Stimulated activated CD8-positive, alpha-beta memory T cell treated with anti-CD3 and anti-CD28 coated beads, Interleukin-15, amount 100 ng/mL, for 4 hours (primary cell): ENCODE results near the gene COPZ1.

Source experiments
- DNase-seq, 2 donors: peaks; one replicate each; pipeline ENCODE4 v3.0.0-alpha.2; 2020; ENCODE audit warnings: low read depth in 2 of 2

Gene COPZ1

DNA sequence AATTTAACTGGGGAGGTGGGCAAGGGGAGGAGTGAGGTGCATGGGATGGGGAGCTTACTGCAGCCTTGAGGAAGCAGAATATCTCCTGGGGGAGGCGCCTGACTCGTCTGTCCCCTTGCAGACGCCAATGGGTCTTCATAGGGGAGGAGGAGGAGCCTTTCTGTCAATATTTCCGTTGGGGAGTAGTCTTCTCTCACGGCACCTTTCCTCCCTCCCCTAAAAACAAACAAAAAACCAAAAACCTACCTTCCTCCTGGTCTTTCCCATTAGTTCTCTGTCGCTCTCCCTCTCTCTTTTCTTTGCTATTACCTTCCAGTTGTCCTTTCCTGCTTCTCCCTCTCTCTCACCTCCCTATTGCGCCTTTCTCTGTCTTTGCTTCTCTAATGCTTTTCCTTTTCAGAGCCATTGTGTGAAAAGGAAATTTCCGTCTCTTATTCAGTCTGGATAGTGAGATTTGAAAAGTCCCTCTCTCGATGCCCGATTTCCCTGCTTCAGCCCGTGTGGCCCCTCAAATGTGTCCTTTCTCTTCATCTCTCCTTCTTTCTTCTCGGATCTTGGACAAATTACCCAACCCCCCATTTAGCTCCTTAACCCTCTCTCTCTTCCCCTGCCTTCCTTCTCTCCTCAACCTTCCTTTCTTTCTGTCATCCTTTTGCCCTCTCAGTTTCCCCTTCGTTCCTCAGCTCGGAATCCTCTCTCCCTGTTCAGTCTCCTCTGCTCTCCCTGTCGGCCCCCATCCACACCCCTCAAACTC, 33.4 kb downstream of the COPZ1 start:
- peak in 1 of 2 donors; percentile 32 for DNase-seq

- DNase-seq = peak; percentile 81 to 93
Measured at GRCh38 chr12:54358945-54359761, 34.2 kb downstream of the COPZ1 start.

GRCh38 chr12:54359762-54360351, 34.9 kb downstream of the COPZ1 start:
- DNase-seq = no peak

DNA sequence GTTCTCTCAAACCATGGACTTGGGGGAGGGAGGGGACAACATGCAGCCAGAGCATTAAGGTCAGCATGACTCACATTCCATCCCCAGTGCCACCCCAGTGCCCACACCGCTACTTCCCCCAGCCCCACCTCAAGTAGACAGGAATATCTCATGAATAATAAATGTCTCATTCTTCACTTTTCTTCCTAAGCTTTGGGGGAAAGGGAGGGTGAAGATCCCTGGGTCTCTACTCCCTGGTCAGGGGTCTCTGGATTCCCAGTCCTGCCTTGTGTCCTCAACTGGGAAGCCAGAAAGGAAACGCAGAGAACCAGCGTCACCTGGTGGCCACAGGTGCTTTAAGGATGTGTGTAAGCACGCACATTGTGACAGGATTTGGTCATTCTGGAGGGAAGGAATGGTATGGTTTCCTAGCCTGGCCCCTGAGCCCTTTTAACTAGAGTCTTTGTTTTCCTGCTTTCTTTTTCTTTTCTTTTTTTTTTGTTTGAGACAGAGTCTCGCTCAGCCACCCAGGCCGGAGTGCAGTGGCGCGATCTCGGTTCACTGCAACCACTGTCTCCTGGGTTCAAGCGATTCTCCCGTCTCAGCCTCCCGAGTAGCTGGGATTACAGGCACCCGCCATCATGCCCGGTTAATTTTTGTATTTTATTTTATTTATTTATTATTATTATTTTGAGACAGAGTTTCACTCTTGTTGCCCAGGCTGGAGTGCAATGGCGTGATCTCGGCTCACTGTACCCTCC, 36.0 kb downstream of the COPZ1 start:
- DNase-seq = no peak

- DNase-seq = no peak
Measured at GRCh38 chr12:54363047-54363446, 38.1 kb downstream of the COPZ1 start.

DNA sequence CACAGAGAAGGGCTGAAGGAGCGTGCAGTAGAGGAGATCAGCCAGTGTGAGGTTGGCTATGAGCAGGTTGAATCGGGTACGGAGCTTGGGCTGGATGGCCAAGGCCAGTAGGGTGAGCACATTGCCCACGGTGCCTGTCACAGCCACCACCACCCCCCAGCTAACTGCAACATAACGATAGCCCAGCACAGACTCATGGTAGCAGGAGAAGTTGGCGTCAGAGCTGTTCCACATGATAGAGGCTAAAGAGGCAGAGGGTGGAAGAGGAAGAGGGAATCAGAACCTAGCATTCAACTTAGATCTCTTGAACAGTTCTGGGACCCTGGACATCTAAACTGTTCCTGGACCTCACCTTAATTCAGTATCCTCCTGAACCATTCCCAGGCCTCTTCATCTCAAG, 38.7 kb downstream of the COPZ1 start:
- DNase-seq = no peak

- DNase-seq = no peak
Measured at GRCh38 chr12:54364413-54364812, 39.5 kb downstream of the COPZ1 start, which contains the start of gene GPR84. Gene GPR84, minus strand, starts transcription at chr12:54364486. Its CDS starts 635 bp downstream, at chr12:54363851.

DNA sequence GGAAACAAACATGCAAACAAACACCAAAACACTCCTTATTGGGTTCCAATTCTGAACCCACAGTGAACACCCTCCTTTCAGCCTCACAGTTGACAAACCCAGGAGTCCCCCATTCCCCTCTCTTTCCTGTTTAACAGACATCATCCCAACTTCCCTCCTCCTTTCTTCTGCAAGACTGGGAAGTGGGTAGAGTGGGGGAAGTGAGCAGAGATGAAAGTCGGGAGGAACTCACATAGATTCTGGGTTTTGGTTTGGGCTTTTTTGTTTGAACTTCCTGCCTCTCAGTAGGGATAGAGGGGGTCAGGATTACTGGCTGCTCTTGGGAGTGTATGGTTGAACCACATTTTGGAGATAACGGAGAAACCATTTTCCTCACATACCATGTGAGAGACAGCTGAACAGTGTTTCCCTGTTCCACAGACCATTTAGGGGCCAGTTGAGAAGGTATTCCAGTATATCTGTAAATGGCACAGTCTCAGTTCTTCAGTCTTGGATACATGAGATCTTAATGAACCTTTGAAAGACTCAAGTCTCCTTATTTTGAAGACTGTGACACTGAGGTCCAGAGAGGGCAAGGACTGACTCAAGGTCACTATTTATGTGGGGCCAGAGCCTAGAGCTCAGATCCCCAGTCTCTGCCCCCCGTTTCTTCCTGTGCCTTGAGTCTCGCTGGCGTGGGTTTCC, 43.2 kb downstream of the COPZ1 start:
- DNase-seq = no peak

- DNase-seq = peak; percentile 70 to 76
Measured at GRCh38 chr12:54368709-54369596, 44.0 kb downstream of the COPZ1 start.

DNA sequence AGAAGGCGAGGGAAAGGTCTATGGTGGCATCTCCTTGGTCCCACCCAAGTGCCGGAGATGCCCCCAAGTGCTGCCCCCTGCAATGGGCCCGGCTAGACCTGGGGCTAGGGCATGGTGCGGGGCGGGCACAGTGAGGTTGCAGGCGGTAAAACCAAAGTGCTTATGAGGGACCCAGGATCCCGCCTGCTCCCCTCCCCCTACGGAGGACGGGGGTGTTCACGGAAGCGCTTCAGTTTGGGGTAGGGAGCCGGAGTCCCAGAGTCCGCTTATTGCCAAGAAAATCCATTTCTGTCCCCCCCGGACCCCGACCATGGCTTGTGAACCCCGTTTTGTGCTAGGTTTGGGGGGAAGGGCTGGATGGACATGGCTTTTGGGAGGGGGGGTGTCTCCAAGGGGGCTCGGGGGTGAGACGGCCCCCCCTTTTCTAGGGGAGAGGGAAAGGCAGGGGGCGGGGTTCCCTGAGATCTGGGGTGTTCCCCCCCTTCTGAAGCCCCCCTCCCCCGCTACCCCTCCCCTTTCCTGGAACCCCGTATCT, 44.7 kb downstream of the COPZ1 start:
- DNase-seq = no peak

- DNase-seq = no peak
Measured at GRCh38 chr12:54370171-54370730, 45.3 kb downstream of the COPZ1 start.

DNA sequence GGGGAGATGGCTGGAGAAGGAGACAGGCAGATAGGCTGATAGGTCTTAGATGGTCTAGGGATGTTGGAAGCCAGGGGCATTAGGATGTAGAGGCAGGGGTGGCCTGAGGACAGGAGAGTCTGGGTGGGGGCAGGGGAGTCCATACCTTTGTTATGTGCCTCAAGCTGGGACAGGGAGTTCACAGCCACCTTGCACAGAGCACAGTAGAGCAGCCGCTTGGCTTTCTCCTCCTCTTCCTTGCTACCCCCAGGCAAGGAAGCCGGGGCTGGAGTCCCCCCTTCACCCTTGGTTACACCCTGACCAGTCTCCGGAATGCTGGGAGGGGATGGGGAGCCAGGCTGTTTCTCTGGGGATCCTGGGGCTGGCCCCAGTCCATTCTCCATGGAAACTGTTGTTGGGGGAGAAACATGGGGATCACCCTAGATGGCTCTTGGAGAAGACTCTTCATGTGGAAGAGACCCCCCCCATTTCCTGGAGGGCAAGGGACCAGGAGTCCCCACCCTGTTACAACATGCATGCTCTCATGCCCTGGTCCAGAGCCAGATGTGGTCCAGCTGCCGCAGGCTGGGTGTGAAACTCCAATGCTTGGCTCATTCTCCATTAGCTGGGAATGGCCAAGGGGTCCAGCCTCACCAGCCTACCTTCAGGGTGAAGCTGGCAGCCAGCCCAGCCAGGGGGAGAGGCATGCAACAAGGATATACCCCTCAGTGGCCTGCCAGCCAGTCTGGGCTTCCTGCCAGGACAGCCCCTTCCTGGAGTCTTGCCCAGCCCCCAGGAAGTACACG, 46.6 kb downstream of the COPZ1 start:
- DNase-seq = no peak

DNA sequence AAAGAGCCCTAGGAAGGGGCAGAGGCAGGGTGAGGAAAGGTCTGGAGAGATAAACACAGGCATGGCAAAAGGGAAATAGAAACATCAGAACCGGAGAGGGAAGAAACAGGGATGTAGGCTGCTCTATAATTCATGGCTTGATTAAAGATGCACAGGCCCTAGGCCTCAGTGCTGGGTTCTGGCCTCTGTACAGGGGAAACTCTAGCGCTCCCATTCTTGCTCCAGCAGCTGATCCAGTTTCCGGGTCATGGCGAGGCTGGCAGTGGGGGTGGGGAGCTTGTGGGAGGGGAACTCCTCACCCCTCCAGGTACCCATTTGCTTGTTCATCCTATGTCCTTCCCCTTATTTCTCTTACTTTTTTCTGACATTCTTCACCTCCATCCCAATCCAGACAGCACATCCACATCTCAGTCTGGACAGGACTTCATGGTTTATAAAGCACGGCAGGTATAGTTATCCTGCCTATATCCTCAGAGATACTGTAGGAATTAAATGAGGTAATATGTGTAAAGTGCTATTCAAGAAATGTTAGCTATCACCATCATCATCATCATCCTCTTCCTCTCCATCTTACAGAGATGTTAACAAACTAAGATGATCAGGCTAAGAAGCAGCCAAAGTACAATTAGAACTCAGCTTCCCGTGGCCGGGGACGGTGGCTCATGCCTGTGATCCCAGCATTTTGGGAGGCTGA, 47.3 kb downstream of the COPZ1 start:
- DNase-seq = no peak

- no peak for DNase-seq
Measured at GRCh38 chr12:54373649-54374561, 49.0 kb downstream of the COPZ1 start.

DNA sequence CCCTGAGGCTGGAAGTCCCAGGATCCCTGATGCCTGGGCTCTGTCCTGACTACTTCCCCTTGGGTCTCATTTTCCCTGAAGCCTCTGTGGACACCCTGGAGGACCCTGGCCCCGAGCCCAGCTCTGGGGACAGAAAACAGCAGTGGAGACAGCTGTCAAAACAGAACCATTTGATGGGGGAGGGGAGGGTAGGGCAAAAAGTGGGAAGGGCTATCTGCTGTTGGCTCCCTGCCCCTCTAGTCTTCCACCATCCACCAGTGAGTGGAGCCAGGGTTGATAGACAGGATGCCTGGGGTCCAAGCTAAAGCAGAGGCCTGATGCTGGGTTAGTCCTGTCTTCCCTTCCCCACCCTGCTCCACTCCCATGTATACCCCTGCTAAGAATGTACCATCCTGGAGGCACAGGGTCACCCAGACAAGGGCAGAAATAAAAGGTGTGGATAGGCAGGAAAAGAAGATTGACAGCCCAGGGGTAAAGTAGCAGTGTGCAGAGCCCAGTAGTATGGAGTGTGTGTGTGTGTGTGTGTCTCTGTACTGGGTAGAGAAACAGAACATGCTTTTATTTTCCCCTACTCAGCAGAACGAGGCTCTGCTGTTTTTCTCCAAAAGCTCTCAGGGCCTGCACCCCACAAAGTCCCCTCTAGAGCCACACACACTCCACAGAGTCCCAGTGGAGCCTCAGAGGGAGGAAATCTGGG, 49.8 kb downstream of the COPZ1 start:
- DNase-seq = no peak

DNA sequence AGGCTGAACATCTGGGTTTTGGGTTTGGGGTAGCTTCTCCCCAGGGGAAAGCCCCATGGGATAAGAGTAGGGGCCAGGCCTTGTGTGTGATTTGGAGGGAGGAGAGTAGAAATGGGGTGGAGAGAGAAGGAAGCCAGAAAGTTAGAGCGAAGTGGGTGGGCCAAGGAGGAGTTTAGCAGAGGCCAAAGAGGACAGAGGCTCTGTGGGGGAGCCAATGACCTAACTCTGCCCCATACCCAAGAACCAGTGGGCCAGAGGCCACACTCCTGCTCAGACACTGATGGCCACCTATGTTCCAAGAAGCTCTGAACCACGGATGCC, 50.3 kb downstream of the COPZ1 start:
- no peak for DNase-seq

DNA sequence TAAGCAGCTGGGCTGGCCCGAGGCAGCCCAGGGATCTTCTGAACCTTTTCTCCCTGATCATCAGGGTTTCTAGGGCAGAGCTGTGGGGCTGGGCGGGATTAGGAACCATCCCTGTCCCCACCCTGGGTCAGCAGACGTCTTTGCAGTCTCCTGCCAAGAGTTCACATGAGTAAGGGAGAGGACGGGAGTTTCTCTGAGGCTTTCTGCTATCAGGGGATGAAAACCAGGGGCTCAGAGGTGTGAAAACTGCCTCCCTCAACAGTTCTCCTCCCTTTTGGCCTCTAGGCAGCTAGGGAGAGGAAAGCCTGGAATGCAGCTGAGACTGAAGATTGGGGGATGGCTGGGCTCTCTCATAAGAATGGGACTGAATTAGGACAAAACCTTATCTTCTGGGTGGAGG, 51.7 kb downstream of the COPZ1 start:
- no peak for DNase-seq
